H1 (cell line): ENCODE results near the gene SV2C. TPM values are rescaled to one million over a fixed set of nuclear protein-coding genes. Genes with fewer than 3 reads are reported as not detected.

Experiments
- CTCF ChIA-PET: fragments of 300-600 bp; sonication (Branson Sonifier 250); formaldehyde crosslinking; loops from one replicate; lab custom pipeline; 2021; ENCODE audit not compliant: partially characterized antibody; lab: Charles Lee
- POLR2A ChIA-PET: fragments of 300-600 bp; sonication (Branson Sonifier 250); formaldehyde crosslinking; loops from one replicate; lab custom pipeline; 2021; ENCODE audit warnings: inconsistent platforms; ENCODE audit not compliant: partially characterized antibody; lab: Charles Lee
- DNase-seq, 2 experiments: peaks; one replicate each; pipeline versions ENCODE4 v3.0.0 to v3.0.0-alpha.2; 2010 to 2022; ENCODE audit warnings: low spot score in 2 of 2, low read depth in 1 of 2, mixed read lengths in 1 of 2
- FAIRE-seq: peaks from 2 replicates; lab custom pipeline; 2011; peaks lifted over from hg19 to GRCh38; lab: Jason Lieb, UNC
- H2AFZ ChIP-seq: 2 replicates; pipeline ENCODE4 v1.8.1; 2012; ENCODE audit warnings: low read length, inconsistent platforms
- H2AK5ac ChIP-seq: 2 replicates; pipeline ENCODE4 v1.6.1; 2013; ENCODE audit warnings: low read depth, low read length
- H2BK120ac ChIP-seq: replicated peaks from 2 replicates; pipeline ENCODE3; 2013; ENCODE audit warnings: low read depth, low read length, inconsistent platforms
- H2BK12ac ChIP-seq: 2 replicates; pipeline ENCODE4 v1.6.1; 2013; ENCODE audit warnings: low read depth, low read length
- H2BK15ac ChIP-seq: 2 replicates; pipeline ENCODE4 v1.6.1; 2013; ENCODE audit warnings: low read length
- H2BK20ac ChIP-seq: 2 replicates; pipeline ENCODE4 v1.6.1; 2013; ENCODE audit warnings: low read length
- H2BK5ac ChIP-seq: 2 replicates; pipeline ENCODE4 v1.6.1; 2013; ENCODE audit warnings: low read depth, low read length
- H3K14ac ChIP-seq: 2 replicates; pipeline ENCODE4 v1.6.1; 2013; ENCODE audit warnings: inconsistent platforms; ENCODE audit not compliant: insufficient read length
- H3K18ac ChIP-seq: 2 replicates; pipeline ENCODE4 v1.6.1; 2013; ENCODE audit warnings: low read length; ENCODE audit errors: extremely low read depth
- H3K23ac ChIP-seq: 2 replicates; pipeline ENCODE4 v1.6.1; 2013; ENCODE audit warnings: inconsistent platforms; ENCODE audit not compliant: insufficient read length
- H3K23me2 ChIP-seq: 2 replicates; pipeline ENCODE4 v1.6.1; 2013; ENCODE audit warnings: low read depth, low read length
- H3K27ac ChIP-seq: 2 replicates; pipeline ENCODE4 v1.6.1; 2011; ENCODE audit warnings: low read depth, low read length, inconsistent platforms
- H3K27me3 ChIP-seq, 4 experiments: replicated peaks in 1 of 4; 1 replicate in 1 of 4; 2 replicates in 3 of 4; pipeline versions ENCODE4 v1.6.1 to v1.8.1; 2011 to 2013; ENCODE audit warnings: low read length in 3 of 4, mild to moderate bottlenecking in 3 of 4, inconsistent platforms in 2 of 4, mixed read lengths in 2 of 4, moderate library complexity in 1 of 4; ENCODE audit not compliant: control insufficient read depth in 3 of 4, insufficient read depth in 3 of 4; ENCODE audit errors: extremely low read depth in 1 of 4
- H3K36me3 ChIP-seq, 4 experiments: 2 replicates each; pipeline versions ENCODE4 v1.6.1 to v1.8.1; 2011 to 2013; ENCODE audit warnings: mild to moderate bottlenecking in 4 of 4, low read length in 3 of 4, moderate library complexity in 2 of 4, control low read depth in 1 of 4, inconsistent platforms in 1 of 4; ENCODE audit not compliant: insufficient read depth in 4 of 4, control insufficient read depth in 2 of 4
- H3K4ac ChIP-seq: replicated peaks from 2 replicates; pipeline ENCODE3; 2013; ENCODE audit warnings: low read length, low read depth, mixed read lengths, inconsistent platforms; ENCODE audit not compliant: insufficient read length
- H3K4me1 ChIP-seq, 4 experiments: replicated peaks in 1 of 4; 1 replicate in 1 of 4; 2 replicates in 3 of 4; pipeline versions ENCODE4 v1.6.1 to v1.8.1; 2011 to 2013; ENCODE audit warnings: low read length in 3 of 4, inconsistent platforms in 2 of 4, mixed read lengths in 1 of 4; ENCODE audit not compliant: insufficient read depth in 4 of 4, control insufficient read depth in 3 of 4
- H3K4me2 ChIP-seq, 2 experiments: 2 replicates each; pipeline versions ENCODE4 v1.6.1 to v1.8.1; 2011 to 2013; ENCODE audit warnings: low read depth in 2 of 2, low read length in 2 of 2, control low read depth in 1 of 2, inconsistent platforms in 1 of 2, mild to moderate bottlenecking in 1 of 2; ENCODE audit not compliant: insufficient read depth in 1 of 2
- H3K4me3 ChIP-seq, 4 experiments: fragments of 200-600, 300-600 bp in 1 of 4; sonication (generic), shearing (Covaris generic), sonication (Bioruptor Twin) in 1 of 4; 2 replicates each; pipeline versions ENCODE4 v1.5.1 to v1.8.1; 2011 to 2016; ENCODE audit warnings: low read length in 4 of 4, low read depth in 3 of 4, control low read depth in 2 of 4, inconsistent platforms in 2 of 4, mild to moderate bottlenecking in 2 of 4, mixed read lengths in 1 of 4, moderate library complexity in 1 of 4; ENCODE audit not compliant: insufficient read depth in 2 of 4; ENCODE audit errors: extremely low read depth in 1 of 4
- H3K56ac ChIP-seq: replicated peaks from 2 replicates; pipeline ENCODE3; 2013; ENCODE audit warnings: low read depth, mild to moderate bottlenecking, mixed read lengths, low read length, inconsistent platforms; ENCODE audit not compliant: insufficient read length
- H3K79me1 ChIP-seq: 2 replicates; pipeline ENCODE4 v1.6.1; 2013; ENCODE audit warnings: low read depth, low read length, control low read depth
- H3K79me2 ChIP-seq, 2 experiments: 2 replicates each; pipeline versions ENCODE4 v1.6.1 to v1.8.1; 2012 to 2013; ENCODE audit warnings: low read length in 2 of 2, mild to moderate bottlenecking in 2 of 2, inconsistent platforms in 1 of 2; ENCODE audit not compliant: insufficient read depth in 2 of 2, control insufficient read depth in 1 of 2
- H3K9ac ChIP-seq, 4 experiments: replicated peaks in 1 of 4; 1 replicate in 1 of 4; 2 replicates in 3 of 4; pipeline versions ENCODE4 v1.6.1 to v1.8.1; 2011 to 2013; ENCODE audit warnings: low read depth in 3 of 4, low read length in 3 of 4, control low read depth in 2 of 4, mild to moderate bottlenecking in 2 of 4, moderate library complexity in 2 of 4, inconsistent platforms in 1 of 4; ENCODE audit errors: extremely low read depth in 1 of 4
- H3K9me3 ChIP-seq, 2 experiments: 2 replicates each; pipeline versions ENCODE4 v1.6.1 to v1.8.1; 2012 to 2013; ENCODE audit warnings: mild to moderate bottlenecking in 2 of 2, moderate library complexity in 2 of 2, control low read depth in 1 of 2, inconsistent platforms in 1 of 2, low read depth in 1 of 2, low read length in 1 of 2, mixed read lengths in 1 of 2; ENCODE audit not compliant: insufficient read depth in 2 of 2
- H4K20me1 ChIP-seq, 2 experiments: replicated peaks in 1 of 2; 2 replicates each; pipeline versions ENCODE3 to v1.8.1; 2011 to 2013; ENCODE audit warnings: inconsistent platforms in 2 of 2, low read length in 2 of 2, mild to moderate bottlenecking in 1 of 2; ENCODE audit not compliant: insufficient read depth in 2 of 2, control insufficient read depth in 1 of 2
- H4K5ac ChIP-seq: 2 replicates; pipeline ENCODE4 v1.6.1; 2013; ENCODE audit warnings: low read length, low read depth, mixed read lengths, inconsistent platforms; ENCODE audit not compliant: insufficient read length
- H4K8ac ChIP-seq: 2 replicates; pipeline ENCODE4 v1.8.0; 2013; ENCODE audit warnings: mild to moderate bottlenecking, moderate library complexity, low read length, inconsistent platforms; ENCODE audit not compliant: insufficient read depth; ENCODE audit errors: extremely low read depth
- H4K91ac ChIP-seq: replicated peaks from 2 replicates; pipeline ENCODE3; 2013; ENCODE audit warnings: low read length, mixed read lengths, inconsistent platforms; ENCODE audit not compliant: insufficient read length
- BACH1 ChIP-seq: IDR thresholded peaks from 2 replicates; pipeline ENCODE4 v1.6.1; 2012; ENCODE audit warnings: low read length, improper control_type of control experiment
- CHD1 ChIP-seq: IDR thresholded peaks from 2 replicates; pipeline ENCODE4 v1.6.1; 2012; ENCODE audit warnings: low read depth, low read length, improper control_type of control experiment
- RNF2 ChIP-seq: fragments of 200-900, 300-1000 bp; sonication (generic); IDR thresholded peaks from 2 replicates; pipeline ENCODE4 v1.7.1; 2016; ENCODE audit warnings: borderline replicate concordance, low read depth, mild to moderate bottlenecking, antibody characterized with exemption, low read length; ENCODE audit not compliant: poor library complexity, severe bottlenecking; ENCODE audit errors: missing control alignments
- YY1 ChIP-seq: IDR thresholded peaks from 2 replicates; pipeline ENCODE4 v1.6.1; 2011; ENCODE audit warnings: low read depth, mild to moderate bottlenecking, low read length
- WGBS, 2 experiments: shearing (Covaris generic) in 1 of 2; methylation state at CpG; one replicate each; pipeline versions ENCODE4 v1.1.6 to v1.1.7; 2013 to 2015; ENCODE audit warnings: low lambda C conversion rate in 2 of 2, mixed read lengths in 2 of 2, inconsistent platforms in 1 of 2, low coverage in 1 of 2, missing lambda C conversion rate in 1 of 2; ENCODE audit not compliant: insufficient replicate concordance in 2 of 2, insufficient coverage in 1 of 2, insufficient read length in 1 of 2; ENCODE audit errors: extremely low coverage in 1 of 2, missing lambda C conversion rate in 1 of 2; 5-methylcytosine and 5-hydroxymethylcytosine counted together
- polyA plus RNA-seq, 7 experiments: library from polyadenylated mRNA; depleted of rRNA in 3 of 7; stranded (reverse) in 5 of 7; unstranded in 2 of 7; fragments of >200 nt in 5 of 7; fragments of 200-250 nt in 2 of 7; gene quantifications; 1 replicate in 5 of 7; 2 replicates in 1 of 7; 4 replicates in 1 of 7; pipeline versions ENCODE4 v1.2.1 to v1.2.3, GENCODE V29; 2011 to 2013; ENCODE audit warnings: missing spikeins in 2 of 7, mixed read lengths in 2 of 7
- total RNA-seq: library from RNA; stranded (reverse); fragmentation: NEBNext Ultra II Directional; extraction: Animal tissue kit (Norgen Biotek cat#: 25700); gene quantifications from 2 replicates; pipeline ENCODE4 v1.2.1, GENCODE V29; 2021

SV2C gene
- total and polyA plus RNA-seq, 2 of the 8 experiments (the other 6 are each of a cell fraction or from before 2014, with no cell fraction given), result 0.08 to 0.24 TPM

- H3K9ac ChIP-seq, result no peak overlapping the region
- no peaks in the 10 kb centered on the region for H3K79me1 ChIP-seq
- no peak overlapping the region for H3K4me2 ChIP-seq
- 94% methylated on average over 1 of the region's 1 CpG; no CpG with 5 or more reads in 1 of the 2 experiments for WGBS, 2 experiments
- H4K8ac ChIP-seq, result no peak overlapping the region
- no peaks in the 10 kb centered on the region for H4K20me1 ChIP-seq
- H3K4me3 ChIP-seq, result no peak overlapping the region
- H3K23ac ChIP-seq, result no peak overlapping the region
- no peak overlapping the region for H3K14ac ChIP-seq
- ChIA-PET CTCF (interaction anchor here (0.9 to 5.7 kb wide), 7 partner anchors 14 to 267 kb away, joined by 3 to 35 read pairs (median 3); no protein-coding TSS in a partner anchor), POLR2A (no interaction called here)
- no peak overlapping the region for H4K91ac ChIP-seq
- H3K56ac ChIP-seq, result no peak overlapping the region
- H2BK5ac ChIP-seq, result no peak overlapping the region
- H3K27me3 ChIP-seq, result no peaks in the 10 kb centered on the region; a peak in 1 of 7 replicates
- H3K18ac ChIP-seq, result no peak overlapping the region
- no peak for FAIRE-seq
- no peak overlapping the region for H2BK120ac ChIP-seq
- H3K23me2 ChIP-seq, result no peaks in the 10 kb centered on the region; the same call in 1 of the 2 replicates
- no peak overlapping the region for H2AK5ac ChIP-seq
- no peak overlapping the region for H2BK15ac ChIP-seq
- no peak overlapping the region for H2AFZ ChIP-seq
- H2BK12ac ChIP-seq, result no peak overlapping the region
- no peak overlapping the region for H3K4ac ChIP-seq
- no peaks in the 10 kb centered on the region for H3K4me1 ChIP-seq
- DNase-seq, result no peak
- H3K79me2 ChIP-seq, result no peaks in the 10 kb centered on the region
- H4K5ac ChIP-seq, result no peak overlapping the region
- H3K9me3 ChIP-seq, result no peaks in the 10 kb centered on the region
- H3K36me3 ChIP-seq, result no peaks in the 10 kb centered on the region
- no peak overlapping the region for H3K27ac ChIP-seq
- H2BK20ac ChIP-seq, result no peak overlapping the region
- TF ChIP-seq BACH1, result no peak
- no peak for TF ChIP-seq CHD1
- no peak for TF ChIP-seq YY1
- TF ChIP-seq RNF2, result no peak
Measured at GRCh38 chr5:76152700-76153099, 69.5 kb downstream of the SV2C start.
